K562 (cell line): Measurements from ENCODE around the gene AMMECR1L. TPM values are rescaled to one million over a fixed set of nuclear protein-coding genes. Genes with fewer than 3 reads are reported as not detected.

Source experiments
- ATAC-seq: fragments of 200-7000 bp; cut with Tn5 transposase; 3 replicates; pipeline ENCODE4 v1.9.1; 2020; ENCODE audit warnings: moderate library complexity
- BruUV-seq: library from RNA; stranded (reverse); fragments of 400-500 nt; replicated peaks from 2 replicates; lab custom pipeline; 2021; lab: Mats Ljungman, UMichigan
- CTCF ChIA-PET: fragments of 300-600 bp; formaldehyde crosslinking; extraction: SDS; loops from one replicate; lab custom pipeline; 2021; ENCODE audit warnings: low intra/inter-chr PET ratio; lab: Yijun Ruan, JAX
- POLR2A ChIA-PET: fragments of 300-600, 350-650 bp; sonication (Branson Sonifier 250); formaldehyde crosslinking; extraction: SDS; loops from one replicate; lab custom pipeline; 2021; ENCODE audit warnings: antibody characterized with exemption, inconsistent platforms; lab: Yijun Ruan, JAX
- DNase-seq, 4 experiments: peaks; one replicate each; pipeline versions ENCODE4 v3.0.0 to v3.0.0-alpha.2; 2011 to 2018; ENCODE audit warnings: low spot score in 3 of 4, mixed read lengths in 3 of 4; ENCODE audit errors: extremely low read depth in 1 of 4
- FAIRE-seq: peaks from 2 replicates; lab custom pipeline; 2011; peaks lifted over from hg19 to GRCh38; lab: Jason Lieb, UNC
- H2AFZ ChIP-seq: 2 replicates; pipeline ENCODE4 v1.6.0; 2011; ENCODE audit warnings: low read depth, low read length, control low read depth, inconsistent platforms
- H3K27ac ChIP-seq: fragments of 200-600 bp; 3 replicates; pipeline ENCODE4 v1.8.0; 2011; ENCODE audit warnings: low read depth, mild to moderate bottlenecking, control low read depth, inconsistent platforms, low read length, moderate library complexity, mixed read lengths; ENCODE audit errors: extremely low read depth
- H3K27me3 ChIP-seq, 2 experiments: fragments of 300-600 bp in 1 of 2; 2 replicates in 1 of 2; 3 replicates in 1 of 2; pipeline versions ENCODE4 v1.6.0 to v1.8.0; 2011; ENCODE audit warnings: inconsistent platforms in 2 of 2, low read length in 2 of 2, mild to moderate bottlenecking in 1 of 2, mixed read lengths in 1 of 2, moderate library complexity in 1 of 2; ENCODE audit not compliant: control insufficient read depth in 2 of 2, insufficient read depth in 2 of 2
- H3K36me3 ChIP-seq: fragments of 300-600 bp; 3 replicates; pipeline ENCODE4 v1.8.0; 2011; ENCODE audit warnings: mild to moderate bottlenecking, low read length, inconsistent platforms; ENCODE audit not compliant: control insufficient read depth, insufficient read depth
- H3K4me1 ChIP-seq, 2 experiments: fragments of 200-600 bp in 1 of 2; replicated peaks in 1 of 2; 2 replicates in 1 of 2; 3 replicates in 1 of 2; pipeline versions ENCODE4 v1.5.1 to v1.8.0; 2011; ENCODE audit warnings: inconsistent platforms in 2 of 2, low read length in 2 of 2, mild to moderate bottlenecking in 1 of 2, mixed read lengths in 1 of 2, moderate library complexity in 1 of 2; ENCODE audit not compliant: control insufficient read depth in 2 of 2, insufficient read depth in 2 of 2
- H3K4me2 ChIP-seq: 2 replicates; pipeline ENCODE4 v1.6.1; 2011; ENCODE audit warnings: low read length, control low read depth, inconsistent platforms, mixed read lengths; ENCODE audit not compliant: insufficient read depth
- H3K4me3 ChIP-seq: fragments of 200-600 bp; sonication (generic), shearing (Covaris generic); 2 replicates; pipeline ENCODE4 v1.5.1; 2016; ENCODE audit warnings: control low read depth, inconsistent platforms
- H3K79me2 ChIP-seq: fragments of 200-600 bp; 3 replicates; pipeline ENCODE4 v1.8.0; 2011; ENCODE audit warnings: low read length, inconsistent platforms; ENCODE audit not compliant: control insufficient read depth, insufficient read depth
- H3K9ac ChIP-seq, 2 experiments: 2 replicates each; pipeline versions ENCODE4 v1.6.0 to v1.6.1; 2011; ENCODE audit warnings: low read depth in 2 of 2, low read length in 2 of 2, control low read depth in 1 of 2, inconsistent platforms in 1 of 2, mild to moderate bottlenecking in 1 of 2, mixed read lengths in 1 of 2; ENCODE audit not compliant: insufficient read depth in 1 of 2
- H3K9me1 ChIP-seq: one replicate; pipeline ENCODE4 v1.6.0; 2011; ENCODE audit warnings: inconsistent platforms, mild to moderate bottlenecking, low read length, moderate library complexity; ENCODE audit not compliant: control insufficient read depth, insufficient read depth
- H3K9me3 ChIP-seq: replicated peaks from 2 replicates; pipeline ENCODE4 v1.5.1; 2011; ENCODE audit warnings: low read depth, low read length, inconsistent platforms; ENCODE audit not compliant: control insufficient read depth, insufficient read depth
- H4K20me1 ChIP-seq: replicated peaks from 2 replicates; pipeline ENCODE4 v1.6.1; 2011; ENCODE audit warnings: low read length, inconsistent platforms, mixed read lengths; ENCODE audit not compliant: control insufficient read depth, insufficient read depth
- CEBPB ChIP-seq: fragments of 450-650 bp; IDR thresholded peaks from 2 replicates; pipeline ENCODE4 v1.6.1; 2016; ENCODE audit warnings: missing genetic modification characterization, missing compliant biosample characterization
- PTTG1 ChIP-seq: fragments of 450-650 bp; IDR thresholded peaks from 2 replicates; pipeline ENCODE4 v1.6.1; 2016; ENCODE audit warnings: low read depth, mild to moderate bottlenecking, missing genetic modification characterization, missing compliant biosample characterization
- ZNF764 ChIP-seq: fragments of 250-450 bp; sonication (Bioruptor Pico); IDR thresholded peaks from 2 replicates; pipeline ENCODE4 v1.4.0; 2020; ENCODE audit warnings: low read depth, mild to moderate bottlenecking, moderate library complexity
- WGBS: fragments of 100-300 bp; shearing (Covaris generic); methylation state at CpG from one replicate; pipeline ENCODE4 v1.1.6; 2016; ENCODE audit warnings: low coverage, mixed read lengths; ENCODE audit not compliant: insufficient coverage; ENCODE audit errors: missing lambda C conversion rate; 5-methylcytosine and 5-hydroxymethylcytosine counted together
- in situ Hi-C: fragments of 300-500 bp; cut with MboI; formaldehyde crosslinking; loops from 4 replicates; pipeline ENCODE4 v1.15.0; 2018; ENCODE audit warnings: inconsistent platforms, mixed read lengths
- intact Hi-C: fragments of 100-400 bp; cut with micrococcal nuclease; formaldehyde crosslinking; loops from 2 replicates; pipeline ENCODE4 v1.14.2; 2022
- polyA plus RNA-seq, 8 experiments: library from polyadenylated mRNA; depleted of rRNA in 4 of 8; stranded (reverse) in 5 of 8; unstranded in 3 of 8; fragments of >200 nt; fragmentation: Nextera tagmentation in 2 of 8; fragmentation: Illumina TruSeq in 1 of 8; extraction: Ambion mirVana in 2 of 8; extraction: Trizol in 1 of 8; gene quantifications; 2 replicates each; pipeline versions ENCODE4 v1.2.1 to v1.2.3, GENCODE V29; 2011 to 2014; ENCODE audit warnings: inconsistent platforms in 1 of 8, missing spikeins in 1 of 8
- total RNA-seq, 7 experiments: library from RNA; depleted of rRNA in 6 of 7; stranded (reverse); fragments of >200 nt in 6 of 7; fragmentation: Illumina TruSeq in 2 of 7; extraction: Trizol in 2 of 7; gene quantifications; 2 replicates each; pipeline versions ENCODE4 v1.2.1 to v1.2.3, GENCODE V29; 2011 to 2021; ENCODE audit warnings: low replicate concordance in 1 of 7

AMMECR1L gene
- total and polyA plus RNA-seq, 9 of the 15 experiments (the other 6 are each of a cell fraction or from before 2014, with no cell fraction given): 3.7 to 15.3 (median 9.1) TPM

DNA sequence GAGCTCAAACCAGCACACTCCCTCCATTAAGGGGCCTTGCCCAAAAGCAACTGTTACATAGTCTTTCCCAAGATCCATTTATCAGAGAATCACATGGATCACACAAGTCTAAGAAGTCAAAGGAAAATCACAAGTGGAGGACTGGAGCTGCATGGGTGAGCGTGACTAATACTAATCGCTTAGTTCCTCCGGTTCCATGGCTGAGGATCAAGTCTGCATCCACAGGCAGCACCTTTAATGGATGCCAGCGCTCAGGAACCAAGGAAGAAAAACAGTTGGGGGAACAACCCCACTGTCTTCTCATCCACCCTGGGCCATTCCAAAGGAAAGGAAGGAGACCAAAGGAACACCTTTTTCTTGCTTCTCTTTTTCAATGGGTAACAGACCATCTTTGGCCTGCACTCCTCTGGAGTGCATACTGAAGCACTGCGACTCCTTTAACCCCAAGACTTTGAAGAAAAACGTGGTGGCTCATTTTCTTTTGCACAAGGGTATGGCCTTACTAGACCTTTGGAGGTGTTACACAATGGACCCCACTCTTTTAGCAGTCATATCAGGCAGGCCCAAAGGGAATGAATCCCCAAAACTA is 65.6 kb downstream of the AMMECR1L start (continued):
- no peak for TF ChIP-seq PTTG1 (tag)

DNA sequence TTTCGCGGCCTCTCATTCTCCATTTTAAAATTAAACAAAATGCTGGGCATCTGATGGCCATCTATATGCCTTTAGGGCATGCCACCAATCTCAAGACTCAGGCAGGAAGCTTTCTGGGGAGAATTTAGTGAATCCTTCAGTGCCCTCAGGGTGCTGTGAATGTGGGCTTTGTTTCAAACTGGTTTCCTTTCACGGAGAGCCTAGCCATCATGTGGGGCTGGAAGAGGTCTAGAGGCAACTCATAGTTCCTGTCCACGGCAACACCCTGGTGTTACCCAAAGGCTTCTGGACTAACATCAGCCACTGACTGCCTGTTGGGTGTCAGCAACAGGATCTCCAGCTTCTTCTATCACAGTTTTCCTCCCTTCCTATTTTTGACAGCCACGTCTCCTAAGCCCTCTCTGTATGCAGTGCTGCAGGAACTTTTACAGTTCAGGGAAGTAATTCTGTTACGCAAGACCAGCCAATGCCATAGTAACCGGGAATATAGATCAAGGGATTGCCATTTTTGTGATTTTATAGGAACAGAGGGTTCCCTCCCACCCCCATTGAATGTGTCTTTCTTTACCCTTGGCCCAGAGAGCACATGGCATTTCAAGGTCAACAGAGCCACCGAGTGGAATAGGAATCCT is 66.8 kb downstream of the AMMECR1L start:
- no peaks in the 10 kb centered on the region for H3K36me3 ChIP-seq
- no peaks in the 10 kb centered on the region for H3K9me1 ChIP-seq
- ATAC-seq: no peak
- no peak overlapping the region for H3K9ac ChIP-seq
- H4K20me1 ChIP-seq: no peaks in the 10 kb centered on the region
- peaks cover 8% of the 10 kb centered on the region for H3K9me3 ChIP-seq
- H3K79me2 ChIP-seq: no peaks in the 10 kb centered on the region
- H3K27me3 ChIP-seq: peaks cover 9 to 12% of the 10 kb centered on the region in 2 experiments; a peak in 3 of 5 replicates
- no peak overlapping the region for H3K27ac ChIP-seq
- no peak overlapping the region for H3K4me2 ChIP-seq
- ChIA-PET POLR2A (interaction anchor here (0.6 kb wide), 1 partner anchor 1502 kb away, joined by 3 read pairs; no protein-coding TSS in a partner anchor), CTCF (no interaction called here)
- no peak for DNase-seq
- no peak for FAIRE-seq
- intact Hi-C loops (no loop called here), in situ Hi-C loops (no loop called here)
- no peak overlapping the region for H3K4me3 ChIP-seq
- no peak overlapping the region for H2AFZ ChIP-seq
- BruUV-seq: no TSS peak
- TF ChIP-seq ZNF764 (no peak), CEBPB (tag) (peak; percentile 51; the same call in 1 of the 2 replicates)
- WGBS: 2% methylated on average over 8 of the region's 8 CpGs
- H3K4me1 ChIP-seq: no peaks in the 10 kb centered on the region
